SK-N-SH (cell line): Measurements from ENCODE around the gene RAB40C. TPM values are rescaled to one million over a fixed set of nuclear protein-coding genes. Genes with fewer than 3 reads are reported as not detected.

Source experiments
- CTCF ChIA-PET: fragments of 300-600, 350-600 bp; formaldehyde crosslinking; extraction: SDS; loops from one replicate; lab custom pipeline; 2021; lab: Yijun Ruan, JAX
- POLR2A ChIA-PET: fragments of 350-600 bp; sonication (Branson Sonifier 250); formaldehyde crosslinking; extraction: SDS; loops from one replicate; lab custom pipeline; 2020; ENCODE audit warnings: antibody characterized with exemption, inconsistent platforms; lab: Yijun Ruan, JAX
- DNase-seq: peaks from one replicate; pipeline ENCODE4 v3.0.0; 2012
- H2AFZ ChIP-seq: fragments of 200-600 bp; sonication (generic); 2 replicates; pipeline ENCODE4 v1.8.1; 2016; ENCODE audit warnings: antibody characterized with exemption, mild to moderate bottlenecking, low read depth
- H3F3A ChIP-seq: fragments of 200-600 bp; sonication (generic); replicated peaks from 2 replicates; pipeline ENCODE3; 2016; ENCODE audit warnings: antibody characterized with exemption, mild to moderate bottlenecking; ENCODE audit not compliant: insufficient read depth
- H3K27ac ChIP-seq, 2 experiments: fragments of 200-500 bp in 1 of 2; fragments of 200-600 bp in 1 of 2; sonication (Bioruptor generic) in 1 of 2; sonication (generic), shearing (Covaris generic) in 1 of 2; 2 replicates each; pipeline versions ENCODE4 v1.5.1 to v1.6.1; 2014 to 2016; ENCODE audit warnings: low read depth in 2 of 2, inconsistent platforms in 1 of 2, low read length in 1 of 2, mild to moderate bottlenecking in 1 of 2, mixed read lengths in 1 of 2
- H3K27me3 ChIP-seq: fragments of 200-600 bp; sonication (generic), shearing (Covaris generic); 2 replicates; pipeline ENCODE4 v1.6.1; 2016; ENCODE audit warnings: mixed run types; ENCODE audit not compliant: insufficient read depth
- H3K36me3 ChIP-seq, 2 experiments: fragments of 200-500 bp in 1 of 2; fragments of 200-600 bp in 1 of 2; sonication (Bioruptor generic) in 1 of 2; sonication (generic) in 1 of 2; replicated peaks in 1 of 2; 2 replicates each; pipeline versions ENCODE3 to v1.5.1; 2014 to 2016; ENCODE audit warnings: low read length in 1 of 2, mild to moderate bottlenecking in 1 of 2; ENCODE audit not compliant: insufficient read depth in 2 of 2, control insufficient read depth in 1 of 2
- H3K4me1 ChIP-seq, 2 experiments: fragments of 200-500 bp in 1 of 2; fragments of 200-600 bp in 1 of 2; sonication (Bioruptor generic) in 1 of 2; sonication (generic), shearing (Covaris generic) in 1 of 2; 2 replicates each; pipeline versions ENCODE4 v1.5.1 to v1.6.1; 2014 to 2016; ENCODE audit warnings: low read depth in 1 of 2, low read length in 1 of 2, mixed run types in 1 of 2; ENCODE audit not compliant: insufficient read depth in 2 of 2, control insufficient read depth in 1 of 2
- H3K4me2 ChIP-seq: fragments of 200-600 bp; sonication (generic), shearing (Covaris generic); 2 replicates; pipeline ENCODE4 v1.6.1; 2017; ENCODE audit warnings: mixed run types
- H3K4me3 ChIP-seq, 2 experiments: fragments of 200-500 bp in 1 of 2; fragments of 200-600 bp in 1 of 2; sonication (Bioruptor generic) in 1 of 2; sonication (generic), shearing (Covaris generic) in 1 of 2; 2 replicates each; pipeline versions ENCODE4 v1.5.1 to v1.8.1; 2014 to 2016; ENCODE audit warnings: low read depth in 2 of 2, inconsistent platforms in 1 of 2, low read length in 1 of 2, mild to moderate bottlenecking in 1 of 2, mixed read lengths in 1 of 2, moderate library complexity in 1 of 2
- H3K79me2 ChIP-seq: fragments of 200-600 bp; sonication (generic); 2 replicates; pipeline ENCODE4 v1.8.1; 2017; ENCODE audit warnings: mild to moderate bottlenecking; ENCODE audit not compliant: insufficient read depth
- H3K9ac ChIP-seq: fragments of 200-600 bp; sonication (generic); 2 replicates; pipeline ENCODE4 v1.6.1; 2017; ENCODE audit warnings: mixed run types
- H3K9me2 ChIP-seq: fragments of 200-600 bp; sonication (generic); 2 replicates; pipeline ENCODE4 v1.6.1; 2017; ENCODE audit warnings: mixed run types
- H3K9me3 ChIP-seq: fragments of 200-600 bp; sonication (generic); 2 replicates; pipeline ENCODE4 v1.6.1; 2017; ENCODE audit warnings: mixed run types, mild to moderate bottlenecking, moderate library complexity
- H4K20me1 ChIP-seq: fragments of 200-600 bp; sonication (generic); 2 replicates; pipeline ENCODE4 v1.6.1; 2017; ENCODE audit warnings: mild to moderate bottlenecking, mixed run types; ENCODE audit not compliant: insufficient read depth
- CHD2 ChIP-seq: fragments of 150-350 bp; IDR thresholded peaks from 2 replicates; pipeline ENCODE4 v1.6.1; 2018; ENCODE audit warnings: low read length; ENCODE audit not compliant: partially characterized antibody
- ELF1 ChIP-seq: IDR thresholded peaks from 2 replicates; pipeline ENCODE4 v1.4.0; 2012
- EZH2phosphoT487 ChIP-seq: fragments of 200-600 bp; sonication (generic); IDR thresholded peaks from 2 replicates; pipeline ENCODE4 v1.6.1; 2017; ENCODE audit warnings: low read depth, mixed run types, mild to moderate bottlenecking, antibody characterized with exemption, moderate library complexity, borderline replicate concordance
- FOXJ3 ChIP-seq: sonication (generic); formaldehyde crosslinking; IDR thresholded peaks from 2 replicates; pipeline ENCODE4 v1.5.1; 2020; ENCODE audit warnings: mild to moderate bottlenecking, missing genetic modification reagents
- JUND ChIP-seq: IDR thresholded peaks from 2 replicates; pipeline ENCODE4 v1.4.0; 2012
- NRF1 ChIP-seq: IDR thresholded peaks from 2 replicates; pipeline ENCODE4 v1.6.1; 2012; ENCODE audit warnings: low read depth, mild to moderate bottlenecking, low read length
- RXRA ChIP-seq: IDR thresholded peaks from 2 replicates; pipeline ENCODE4 v1.4.0; 2012; ENCODE audit warnings: low read depth, mild to moderate bottlenecking, borderline replicate concordance
- TAF1 ChIP-seq: IDR thresholded peaks from 2 replicates; pipeline ENCODE4 v1.6.1; 2012; ENCODE audit warnings: low read depth, mild to moderate bottlenecking, low read length, moderate library complexity, borderline replicate concordance
- TCF12 ChIP-seq: IDR thresholded peaks from 2 replicates; pipeline ENCODE4 v1.4.0; 2012
- WGBS: methylation state at CpG from one replicate; pipeline ENCODE4 v1.1.6; 2017; ENCODE audit warnings: low lambda C conversion rate; 5-methylcytosine and 5-hydroxymethylcytosine counted together
- polyA plus RNA-seq, 3 experiments: library from polyadenylated mRNA; depleted of rRNA; stranded (reverse); fragments of >200 nt; gene quantifications; 2 replicates each; pipeline ENCODE4 v1.2.3, GENCODE V29; 2012
- TF ChIP-seq, protein P1 (sequence below): IDR thresholded peaks from 2 replicates; pipeline ENCODE4 v1.4.0; 2012; ENCODE audit warnings: low read depth
- TF ChIP-seq, protein P2 (sequence below): fragments of 150-350 bp; IDR thresholded peaks from 2 replicates; pipeline ENCODE4 v1.6.1; 2017; ENCODE audit warnings: antibody characterized with exemption, low read length, low read depth, borderline replicate concordance
- TF ChIP-seq, protein P3 (sequence below): IDR thresholded peaks from 2 replicates; pipeline ENCODE4 v1.4.0; 2012; ENCODE audit warnings: low read depth, borderline replicate concordance
- TF ChIP-seq, protein P4 (sequence below): fragments of 200-600 bp; sonication (generic); IDR thresholded peaks from 2 replicates; pipeline ENCODE4 v1.6.1; 2017; ENCODE audit warnings: antibody characterized with exemption, mild to moderate bottlenecking, moderate library complexity
- TF ChIP-seq, protein P5 (sequence below): fragments of 150-350 bp; IDR thresholded peaks from 2 replicates; pipeline ENCODE4 v1.6.1; 2016; ENCODE audit warnings: mild to moderate bottlenecking, low read depth, low read length

Gene RAB40C
- polyA plus RNA-seq, 1 of the 3 experiments (the other 2 are of a cell fraction), result 13.0 TPM

DNA sequence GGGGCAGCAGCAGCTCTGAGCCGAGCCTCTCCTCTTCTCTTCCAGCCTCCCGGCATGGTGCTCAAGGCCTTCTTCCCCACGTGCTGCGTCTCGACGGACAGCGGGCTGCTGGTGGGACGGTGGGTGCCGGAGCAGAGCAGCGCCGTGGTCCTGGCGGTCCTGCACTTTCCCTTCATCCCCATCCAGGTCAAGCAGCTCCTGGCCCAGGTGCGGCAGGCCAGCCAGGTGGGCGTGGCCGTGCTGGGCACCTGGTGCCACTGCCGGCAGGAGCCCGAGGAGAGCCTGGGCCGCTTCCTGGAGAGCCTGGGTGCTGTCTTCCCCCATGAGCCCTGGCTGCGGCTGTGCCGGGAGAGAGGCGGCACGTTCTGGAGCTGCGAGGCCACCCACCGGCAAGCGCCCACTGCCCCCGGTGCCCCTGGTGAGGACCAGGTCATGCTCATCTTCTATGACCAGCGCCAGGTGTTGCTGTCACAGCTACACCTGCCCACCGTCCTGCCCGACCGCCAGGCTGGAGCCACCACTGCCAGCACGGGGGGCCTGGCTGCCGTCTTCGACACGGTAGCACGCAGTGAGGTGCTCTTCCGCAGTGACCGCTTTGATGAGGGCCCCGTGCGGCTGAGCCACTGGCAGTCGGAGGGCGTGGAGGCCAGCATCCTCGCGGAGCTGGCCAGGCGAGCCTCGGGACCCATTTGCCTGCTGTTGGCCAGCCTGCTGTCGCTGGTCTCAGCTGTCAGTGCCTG is 15.7 kb upstream of the RAB40C start (continued):
- TF ChIP-seq, protein P1, sequence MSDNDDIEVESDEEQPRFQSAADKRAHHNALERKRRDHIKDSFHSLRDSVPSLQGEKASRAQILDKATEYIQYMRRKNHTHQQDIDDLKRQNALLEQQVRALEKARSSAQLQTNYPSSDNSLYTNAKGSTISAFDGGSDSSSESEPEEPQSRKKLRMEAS, result no peak
- TF ChIP-seq, protein P2, sequence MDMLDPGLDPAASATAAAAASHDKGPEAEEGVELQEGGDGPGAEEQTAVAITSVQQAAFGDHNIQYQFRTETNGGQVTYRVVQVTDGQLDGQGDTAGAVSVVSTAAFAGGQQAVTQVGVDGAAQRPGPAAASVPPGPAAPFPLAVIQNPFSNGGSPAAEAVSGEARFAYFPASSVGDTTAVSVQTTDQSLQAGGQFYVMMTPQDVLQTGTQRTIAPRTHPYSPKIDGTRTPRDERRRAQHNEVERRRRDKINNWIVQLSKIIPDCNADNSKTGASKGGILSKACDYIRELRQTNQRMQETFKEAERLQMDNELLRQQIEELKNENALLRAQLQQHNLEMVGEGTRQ, result no peak
- no peak for TF ChIP-seq TAF1

DNA sequence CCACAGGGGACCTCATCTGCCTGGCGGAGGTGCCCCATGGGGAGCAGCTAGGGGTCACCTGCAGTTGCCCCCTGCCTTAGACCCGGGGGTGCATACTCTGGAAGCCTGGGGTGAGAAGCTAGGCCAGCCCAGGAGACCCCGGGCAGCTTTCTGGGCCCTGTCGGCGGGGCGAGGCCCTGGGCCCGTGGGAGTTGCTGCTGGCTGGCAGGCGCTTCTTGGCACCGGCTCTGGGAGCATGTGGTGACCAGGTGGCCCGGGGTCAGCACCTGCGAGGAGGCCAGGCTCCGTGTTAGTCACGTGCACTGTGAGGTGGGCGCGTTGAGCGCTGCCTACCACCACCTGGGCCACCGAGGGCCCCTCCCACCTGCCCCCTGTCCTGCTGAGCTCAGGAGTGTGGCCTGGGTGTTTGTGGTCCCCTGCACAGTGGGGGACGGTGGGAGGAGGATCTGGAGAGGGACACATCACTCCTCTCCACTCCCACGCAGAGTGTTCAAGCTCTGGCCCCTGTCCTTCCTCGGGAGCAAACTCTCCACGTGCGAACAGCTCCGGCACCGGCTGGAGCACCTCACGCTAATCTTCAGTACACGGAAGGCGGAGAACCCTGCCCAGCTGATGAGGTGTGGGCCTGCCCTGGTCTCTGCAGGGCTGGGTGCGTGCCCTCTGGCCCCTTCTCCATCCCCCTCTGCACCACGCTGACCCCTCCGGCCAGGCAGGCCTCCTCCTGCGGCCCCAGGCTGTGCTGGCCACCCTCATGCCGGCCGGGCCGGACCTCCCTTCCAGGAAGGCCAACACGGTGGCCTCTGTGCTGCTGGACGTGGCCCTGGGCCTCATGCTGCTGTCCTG is 14.3 kb upstream of the RAB40C start:
- H2AFZ ChIP-seq, result no peak overlapping the region
- TF ChIP-seq, protein P3, sequence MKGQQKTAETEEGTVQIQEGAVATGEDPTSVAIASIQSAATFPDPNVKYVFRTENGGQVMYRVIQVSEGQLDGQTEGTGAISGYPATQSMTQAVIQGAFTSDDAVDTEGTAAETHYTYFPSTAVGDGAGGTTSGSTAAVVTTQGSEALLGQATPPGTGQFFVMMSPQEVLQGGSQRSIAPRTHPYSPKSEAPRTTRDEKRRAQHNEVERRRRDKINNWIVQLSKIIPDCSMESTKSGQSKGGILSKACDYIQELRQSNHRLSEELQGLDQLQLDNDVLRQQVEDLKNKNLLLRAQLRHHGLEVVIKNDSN, result no peak
- TF ChIP-seq TCF12 (no peak), FOXJ3 (CRISPR knock-in tag) (no peak), NRF1 (no peak), ELF1 (no peak), EZH2phosphoT487 (no peak), RXRA (no peak), CHD2 (no peak), JUND (no peak)
- TF ChIP-seq, protein P4, sequence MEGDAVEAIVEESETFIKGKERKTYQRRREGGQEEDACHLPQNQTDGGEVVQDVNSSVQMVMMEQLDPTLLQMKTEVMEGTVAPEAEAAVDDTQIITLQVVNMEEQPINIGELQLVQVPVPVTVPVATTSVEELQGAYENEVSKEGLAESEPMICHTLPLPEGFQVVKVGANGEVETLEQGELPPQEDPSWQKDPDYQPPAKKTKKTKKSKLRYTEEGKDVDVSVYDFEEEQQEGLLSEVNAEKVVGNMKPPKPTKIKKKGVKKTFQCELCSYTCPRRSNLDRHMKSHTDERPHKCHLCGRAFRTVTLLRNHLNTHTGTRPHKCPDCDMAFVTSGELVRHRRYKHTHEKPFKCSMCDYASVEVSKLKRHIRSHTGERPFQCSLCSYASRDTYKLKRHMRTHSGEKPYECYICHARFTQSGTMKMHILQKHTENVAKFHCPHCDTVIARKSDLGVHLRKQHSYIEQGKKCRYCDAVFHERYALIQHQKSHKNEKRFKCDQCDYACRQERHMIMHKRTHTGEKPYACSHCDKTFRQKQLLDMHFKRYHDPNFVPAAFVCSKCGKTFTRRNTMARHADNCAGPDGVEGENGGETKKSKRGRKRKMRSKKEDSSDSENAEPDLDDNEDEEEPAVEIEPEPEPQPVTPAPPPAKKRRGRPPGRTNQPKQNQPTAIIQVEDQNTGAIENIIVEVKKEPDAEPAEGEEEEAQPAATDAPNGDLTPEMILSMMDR, result no peak
- TF ChIP-seq, protein P5, sequence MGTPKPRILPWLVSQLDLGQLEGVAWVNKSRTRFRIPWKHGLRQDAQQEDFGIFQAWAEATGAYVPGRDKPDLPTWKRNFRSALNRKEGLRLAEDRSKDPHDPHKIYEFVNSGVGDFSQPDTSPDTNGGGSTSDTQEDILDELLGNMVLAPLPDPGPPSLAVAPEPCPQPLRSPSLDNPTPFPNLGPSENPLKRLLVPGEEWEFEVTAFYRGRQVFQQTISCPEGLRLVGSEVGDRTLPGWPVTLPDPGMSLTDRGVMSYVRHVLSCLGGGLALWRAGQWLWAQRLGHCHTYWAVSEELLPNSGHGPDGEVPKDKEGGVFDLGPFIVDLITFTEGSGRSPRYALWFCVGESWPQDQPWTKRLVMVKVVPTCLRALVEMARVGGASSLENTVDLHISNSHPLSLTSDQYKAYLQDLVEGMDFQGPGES, result no peak
- TF ChIP-seq, all 33 proteins: peak for 0
- Histone ChIP-seq H3K79me2 (peaks cover 10% of the 10 kb centered on the region), H3K4me3 (no peak overlapping the region), H3F3A (no peaks in the 10 kb centered on the region), H3K9me2 (no peaks in the 10 kb centered on the region), H3K4me1 (peaks cover 0 to 12% of the 10 kb centered on the region in 2 experiments; a peak in 1 of 4 replicates), H3K27ac (no peak overlapping the region; a peak in 1 of 4 replicates), H3K9me3 (no peaks in the 10 kb centered on the region), H3K9ac (no peak overlapping the region), H3K36me3 (peaks cover 0 to 38% of the 10 kb centered on the region in 2 experiments), H4K20me1 (no peaks in the 10 kb centered on the region), H3K27me3 (no peaks in the 10 kb centered on the region), H3K4me2 (no peak overlapping the region)
- DNase-seq, result no peak
- CTCF ChIA-PET, result no interaction called here
- POLR2A ChIA-PET, result interaction anchor here (1.1 kb wide), 1 partner anchor 10 kb away, joined by 3 read pairs; no protein-coding TSS in a partner anchor
- WGBS, result 92% methylated on average over 15 of the region's 36 CpGs
